Measurements from ENCODE around the gene SLC16A8. TPM values are rescaled to one million over a fixed set of nuclear protein-coding genes. Genes with fewer than 3 reads are reported as not detected.
A peak's percentile ranks its signal among the peaks of the same experiment; 100 is the strongest.

SLC16A8 gene
- total RNA-seq, 1 donor from 2014 or later = not detected

GRCh38 chr22:38028344-38029130, 55.4 kb downstream of the SLC16A8 start:
- FAIRE-seq (no peak), DNase-seq (ENCODE audit: low read depth) (no peak)
- no peaks in the 10 kb centered on the region for H3K36me3 Mint-ChIP-seq (ENCODE audit: low read depth, unreplicated experiment)
- H4K20me1 ChIP-seq (ENCODE audit: insufficient read depth, low read length) = no peaks in the 10 kb centered on the region
- peaks cover 3% of the 10 kb centered on the region for H3K27me3 ChIP-seq (ENCODE audit: insufficient read depth, low read length)
- H3K4me1 ChIP-seq (ENCODE audit: insufficient read depth, low read length) = peaks cover 26% of the 10 kb centered on the region
- H3K27me3 Mint-ChIP-seq (ENCODE audit: low read depth, unreplicated experiment) = peaks cover 25% of the 10 kb centered on the region
- no peak overlapping the region for H3K27ac Mint-ChIP-seq (ENCODE audit: unreplicated experiment)
- H3K9ac ChIP-seq (ENCODE audit: low read length) = no peak overlapping the region
- no peaks in the 10 kb centered on the region for H3K79me2 ChIP-seq (ENCODE audit: insufficient read depth, low read length)
- H3K27ac ChIP-seq (ENCODE audit: low read depth, low read length) = no peak overlapping the region
- peak overlapping the region; percentile 46 for H3K4me3 Mint-ChIP-seq (ENCODE audit: unreplicated experiment)
- no peaks in the 10 kb centered on the region for H3K9me3 ChIP-seq (ENCODE audit: insufficient read depth, low read depth, low read length)
- H3K4me3 ChIP-seq (ENCODE audit: insufficient read depth, low read depth, low read length) = no peak overlapping the region
- peaks cover 4% of the 10 kb centered on the region for H3K9me3 Mint-ChIP-seq (ENCODE audit: unreplicated experiment)
- H3K4me2 ChIP-seq (ENCODE audit: low read length) = no peak overlapping the region
- no peaks in the 10 kb centered on the region for H3K36me3 ChIP-seq (ENCODE audit: insufficient read depth, low read length)
- TF ChIP-seq CTCF (IDR thresholded peaks at IDR 0.05; ENCODE audit: insufficient read depth, low read depth, low read length) (no peak), EZH2 (IDR thresholded peaks at IDR 0.05; ENCODE audit: insufficient read depth, low read length) (no peak)
- no peak overlapping the region for H2AFZ ChIP-seq (ENCODE audit: low read depth, low read length)
- peaks cover 21% of the 10 kb centered on the region for H3K4me1 Mint-ChIP-seq (ENCODE audit: low read depth, unreplicated experiment)

Other genes starting within 250 kb of the SLC16A8 start
- gene ANKRD54, start 239.8 kb downstream of the SLC16A8 start, total RNA-seq = 19.9 and 21.5 TPM in 2 replicates
- 294 and 323 TPM in 2 replicates for gene EIF3L, start 234.8 kb downstream of the SLC16A8 start, total RNA-seq
- 124 and 131 TPM in 2 replicates for gene MICALL1, start 177.9 kb downstream of the SLC16A8 start, total RNA-seq
- gene C22orf23, start 130.6 kb downstream of the SLC16A8 start, total RNA-seq = not detected in 2 replicates
- 129 and 149 TPM in 2 replicates for gene POLR2F, start 130.5 kb downstream of the SLC16A8 start, total RNA-seq
- gene SOX10, start 99.6 kb downstream of the SLC16A8 start, total RNA-seq = 0.10 and 0.34 TPM in 2 replicates
- 20.7 and 22.9 TPM in 2 replicates for gene PICK1, start 26.8 kb downstream of the SLC16A8 start, total RNA-seq
- gene BAIAP2L2, start 26.5 kb upstream of the SLC16A8 start, total RNA-seq = 0.54 and 0.94 TPM in 2 replicates
- 9.7 and 10.0 TPM in 2 replicates for gene PLA2G6, start 97.6 kb upstream of the SLC16A8 start, total RNA-seq
- gene MAFF, start 117.8 kb upstream of the SLC16A8 start, total RNA-seq = 12.0 and 18.2 TPM in 2 replicates
- 109 and 114 TPM in 2 replicates for gene TMEM184B, start 188.8 kb upstream of the SLC16A8 start, total RNA-seq
- gene CSNK1E, start 233.2 kb upstream of the SLC16A8 start, total RNA-seq = 157 and 171 TPM in 2 replicates

Measured in astrocyte (in vitro differentiated cells and primary cell).